Endometrial microvascular endothelial cells (primary cell): ENCODE results near the gene ASXL3. TPM values are rescaled to one million over a fixed set of nuclear protein-coding genes. Genes with fewer than 3 reads are reported as not detected.

Experiments
- in situ Hi-C: cut with HindIII; loops from 2 replicates; pipeline ENCODE4 v1.10.0; 2017; ENCODE audit warnings: low sequenced_read_pairs, low pct_unique_long_range_greater_than_20kb; ENCODE audit errors: inconsistent ontology term
- total RNA-seq: library from RNA; depleted of rRNA; stranded (reverse); fragments of >200 nt; gene quantifications from one replicate; pipeline ENCODE4 v1.2.3, GENCODE V29; 2015; ENCODE audit errors: inconsistent ontology term

Gene ASXL3
- total RNA-seq, 1 donor from 2014 or later, result not detected

DNA sequence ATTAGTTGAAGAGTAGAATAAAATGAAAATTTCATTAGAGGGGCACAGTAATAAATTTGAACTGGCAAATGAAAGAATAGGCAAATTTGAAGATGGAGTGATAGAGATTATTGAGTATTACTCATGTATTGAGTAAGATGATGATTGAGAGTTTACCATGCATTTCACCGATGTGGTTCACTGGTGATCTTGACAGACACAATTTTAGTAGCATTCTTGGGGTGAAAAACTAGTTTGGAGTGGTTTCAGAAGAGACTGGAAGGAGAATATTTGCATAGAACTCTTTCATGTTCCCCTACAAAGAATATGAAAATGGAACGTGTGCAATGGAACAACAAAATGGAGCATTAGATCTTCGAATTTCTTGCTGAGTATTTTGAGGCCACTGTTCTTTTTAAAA lies 121.4 kb downstream of the ASXL3 start:
- in situ Hi-C loops, result no loop called here

DNA sequence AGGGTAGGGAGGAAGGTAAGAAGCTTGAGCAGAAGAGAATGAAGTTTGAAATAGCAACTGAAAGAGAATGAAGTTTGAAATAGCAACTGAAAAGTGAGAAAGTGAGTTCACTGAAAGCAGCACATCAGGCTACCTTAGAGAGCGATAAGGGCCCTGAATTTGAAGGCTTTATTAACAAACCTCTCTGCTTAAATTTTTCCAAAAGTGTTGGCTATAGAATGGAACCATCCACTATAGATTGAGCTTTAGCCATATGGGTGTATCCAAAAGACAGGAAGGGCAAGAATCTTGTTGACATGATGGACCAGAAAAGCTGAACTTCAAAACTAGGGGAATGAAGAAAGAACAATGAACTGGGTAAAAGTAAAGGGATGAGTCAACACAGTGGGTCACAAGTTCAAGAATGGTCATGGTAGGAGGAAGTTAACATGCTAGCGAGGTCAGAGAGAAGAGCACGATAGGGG lies 122.5 kb downstream of the ASXL3 start:
- in situ Hi-C loops, result no loop called here

DNA sequence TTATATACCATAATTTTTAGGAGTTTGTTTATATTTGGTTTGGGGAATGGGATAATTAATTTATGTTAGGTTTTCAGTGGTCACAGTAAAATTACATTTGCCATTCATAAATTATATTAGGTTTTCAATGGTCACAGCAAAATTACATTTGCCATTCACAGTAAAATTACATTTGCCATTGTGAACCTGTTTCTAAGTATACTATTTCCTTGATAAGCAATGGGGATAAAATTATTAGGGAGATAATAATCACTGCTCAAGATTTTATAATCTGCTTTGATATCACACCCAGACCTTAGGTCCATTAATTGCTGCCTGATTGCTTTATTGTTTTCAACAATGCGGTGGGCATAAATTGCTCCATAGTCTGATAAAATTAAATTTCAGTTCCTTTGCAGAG lies 124.6 kb downstream of the ASXL3 start:
- in situ Hi-C loops, result no loop called here

DNA sequence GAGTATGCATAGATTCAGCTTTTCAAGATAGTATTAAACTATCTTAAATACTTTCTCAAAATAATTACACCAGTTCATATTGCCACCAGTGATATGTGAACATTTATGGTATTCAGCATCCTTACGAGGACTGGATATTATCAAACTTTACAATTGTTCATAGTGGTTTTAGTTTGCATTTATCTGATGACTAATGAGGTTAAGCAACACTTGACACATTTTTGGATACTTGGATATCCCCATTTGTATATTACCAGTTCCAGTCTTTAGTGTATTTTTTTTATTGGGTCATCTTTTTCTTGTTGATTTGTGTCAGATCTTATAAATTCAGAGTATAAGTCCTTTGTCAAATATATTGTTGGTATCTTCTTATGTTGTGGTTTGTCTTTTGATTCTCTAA lies 128.4 kb downstream of the ASXL3 start:
- in situ Hi-C loops, result no loop called here

DNA sequence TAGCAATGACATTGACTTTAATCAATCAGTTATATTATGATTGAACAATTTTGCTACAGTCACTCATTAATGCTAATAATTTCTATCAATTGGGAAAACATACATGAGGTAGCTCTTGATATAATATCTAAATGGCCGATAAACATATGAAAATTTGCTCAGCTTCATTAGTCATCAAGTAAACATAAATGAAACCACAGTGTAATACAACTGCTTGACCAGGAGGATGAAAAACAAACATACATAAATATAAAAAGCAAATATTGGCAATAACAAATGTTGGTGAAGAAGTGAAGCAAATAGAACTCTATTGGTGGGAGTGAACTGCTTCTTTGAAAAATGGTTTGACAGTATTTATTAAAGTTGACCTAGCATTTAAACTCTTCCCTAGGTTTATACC lies 130.9 kb downstream of the ASXL3 start:
- in situ Hi-C loops, result no loop called here

DNA sequence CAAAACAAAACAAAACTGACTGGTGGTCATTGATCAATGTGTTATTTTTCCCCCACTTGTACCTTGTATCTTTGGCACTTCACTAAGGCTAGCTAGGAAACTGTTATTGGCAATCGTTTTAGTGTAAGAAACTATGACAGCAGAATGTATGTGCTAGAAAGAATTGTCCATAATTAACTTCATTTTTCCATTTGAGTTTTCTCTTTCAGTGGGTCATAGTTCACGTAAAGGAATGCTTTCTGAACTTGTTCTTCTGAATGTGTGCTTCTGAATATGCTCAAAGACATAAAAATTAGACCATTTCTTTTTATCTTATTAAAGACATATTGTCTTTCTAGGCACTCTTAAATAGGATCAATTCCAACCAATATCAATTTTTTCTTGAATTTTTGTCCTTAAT lies 132.2 kb downstream of the ASXL3 start:
- in situ Hi-C loops, result no loop called here

DNA sequence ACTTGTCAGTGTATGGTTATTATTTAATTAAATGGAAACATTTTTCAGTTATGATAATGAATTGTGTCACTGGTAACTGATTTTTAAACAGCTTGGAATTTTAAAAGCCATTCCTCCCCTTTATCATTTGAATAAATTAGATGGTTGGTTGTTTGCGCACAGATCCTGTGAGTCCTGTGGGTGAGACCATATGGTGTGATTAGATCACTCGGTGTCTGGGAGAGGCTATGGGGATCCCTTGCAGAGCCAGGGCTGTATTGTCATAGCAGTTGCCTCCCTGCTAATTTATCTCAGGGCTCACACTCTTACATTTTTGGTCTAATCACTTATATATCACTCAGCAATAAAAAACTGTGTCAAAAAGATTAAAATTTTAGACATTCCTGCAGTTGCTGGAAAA lies 133.5 kb downstream of the ASXL3 start:
- in situ Hi-C loops, result no loop called here

DNA sequence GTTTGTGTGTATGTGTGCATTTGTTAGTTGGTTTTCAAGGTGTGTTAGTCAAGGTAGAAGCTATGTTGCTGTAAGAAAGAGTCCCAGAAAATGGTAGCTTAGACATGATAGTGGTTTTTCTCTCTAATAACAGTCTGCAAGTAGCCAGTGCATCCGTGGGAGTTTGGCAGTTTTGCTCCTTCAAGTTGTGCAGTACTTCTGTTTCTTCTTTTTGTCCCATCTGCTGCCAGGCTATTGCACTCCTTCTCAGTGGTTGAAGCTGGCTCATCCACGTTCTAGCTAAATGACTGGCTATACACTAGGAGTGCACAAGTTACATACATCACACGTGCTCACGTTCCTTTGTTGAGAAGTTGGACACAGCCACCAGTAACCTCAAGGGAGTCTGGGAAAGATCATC lies 134.7 kb downstream of the ASXL3 start:
- in situ Hi-C loops, result no loop called here

DNA sequence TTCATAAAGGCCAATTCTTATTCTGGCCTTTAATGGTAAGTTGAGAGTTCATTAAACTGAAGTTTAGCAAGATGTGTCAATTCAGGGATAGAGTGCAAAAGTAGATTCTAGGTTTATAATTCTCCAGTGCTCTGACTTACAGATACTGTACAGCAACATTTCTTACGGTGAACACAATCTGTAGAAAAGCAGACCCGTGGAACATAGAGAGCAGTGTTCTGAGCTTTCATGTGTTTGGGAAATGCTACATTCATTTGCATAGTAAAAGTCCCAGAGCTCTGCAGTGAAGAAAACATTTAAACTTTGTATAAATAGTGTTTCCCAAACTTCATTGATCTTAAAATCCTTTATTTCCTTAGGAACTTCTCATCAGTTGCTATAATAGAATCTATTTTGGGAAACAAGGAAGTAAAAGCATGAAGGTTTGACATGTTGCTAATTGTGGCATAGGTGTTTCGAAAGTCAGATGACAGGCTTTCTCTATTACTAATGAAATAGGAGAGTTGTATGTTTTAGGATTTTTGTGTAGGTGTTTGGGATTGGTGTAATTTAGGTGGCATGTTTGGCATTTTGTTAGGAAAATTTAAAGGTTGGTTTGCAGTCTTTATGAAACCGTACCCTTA lies 138.2 kb downstream of the ASXL3 start:
- in situ Hi-C loops, result no loop called here

DNA sequence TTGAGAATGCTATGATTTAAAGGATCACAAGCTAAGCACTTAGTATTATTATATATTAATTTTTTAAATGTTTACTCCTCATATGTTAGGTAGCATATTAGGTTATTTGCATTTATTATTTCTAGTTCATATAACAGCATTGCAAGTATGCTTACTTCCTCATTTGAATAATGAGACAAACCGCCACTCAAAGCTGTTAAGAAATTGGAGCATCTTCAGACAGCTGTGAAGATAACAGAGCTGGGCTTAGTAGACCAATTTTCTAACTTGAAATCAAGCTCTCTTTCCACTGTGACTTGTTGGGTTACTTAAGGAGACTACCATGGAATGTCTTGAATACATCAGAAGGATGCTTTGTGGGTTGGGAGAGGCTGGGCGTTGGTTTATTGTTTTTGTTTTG lies 139.3 kb downstream of the ASXL3 start:
- in situ Hi-C loops, result no loop called here

DNA sequence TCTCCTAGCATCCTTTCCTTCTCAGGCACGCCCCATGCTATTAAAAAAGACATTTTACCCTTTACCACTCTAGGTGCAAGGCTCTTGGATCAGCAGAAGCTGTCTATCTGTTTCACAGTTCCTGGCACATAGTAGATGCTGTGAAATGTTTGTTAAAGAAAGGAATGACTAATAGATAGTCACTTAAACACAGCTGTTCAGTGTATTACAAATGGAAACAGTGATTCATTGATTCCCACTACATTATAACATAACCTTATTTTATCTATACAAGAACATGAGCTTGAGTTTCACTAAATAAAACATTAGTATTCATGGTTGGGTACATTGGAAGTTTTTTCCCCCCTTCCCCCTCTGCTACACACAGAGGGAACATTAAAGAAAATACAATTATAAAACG lies 142.1 kb downstream of the ASXL3 start:
- in situ Hi-C loops, result no loop called here

DNA sequence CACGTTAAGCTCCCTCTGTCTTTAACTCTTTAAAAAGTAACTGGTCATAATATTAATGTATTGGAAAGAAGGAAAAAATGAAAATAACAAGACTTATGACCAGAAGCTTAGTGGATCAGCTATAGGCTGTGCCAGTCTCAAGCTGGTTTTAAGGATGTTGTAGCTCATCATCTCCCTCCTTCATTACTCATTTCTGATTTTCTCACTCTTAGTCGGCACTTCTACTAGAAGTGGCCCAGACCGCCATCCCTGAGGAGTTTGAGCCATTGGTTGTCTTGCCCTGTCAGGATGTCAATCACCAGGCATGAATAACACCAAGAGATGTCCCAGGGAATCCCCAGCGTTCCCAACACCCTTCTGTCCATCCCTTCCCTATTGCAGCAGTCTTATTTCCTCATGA lies 151.5 kb downstream of the ASXL3 start:
- in situ Hi-C loops, result no loop called here

DNA sequence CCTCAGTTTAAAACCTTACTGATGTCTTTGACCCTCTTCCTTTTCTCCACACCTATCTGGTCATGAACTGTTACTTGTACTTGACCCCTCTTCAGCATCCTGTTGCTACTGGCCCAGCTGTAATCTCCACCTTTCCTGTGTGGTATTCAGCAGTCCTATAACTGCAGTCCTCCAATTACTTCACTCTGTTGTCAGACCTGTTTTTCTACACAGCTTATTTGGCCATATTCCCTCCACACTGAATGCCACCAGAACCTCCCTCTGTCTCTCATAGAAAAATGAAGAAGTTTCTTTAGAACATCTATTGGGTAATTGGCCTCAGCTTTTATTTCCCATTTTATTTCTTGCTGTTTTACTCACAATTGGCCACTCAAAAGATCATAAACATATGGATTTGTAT lies 155.4 kb downstream of the ASXL3 start:
- in situ Hi-C loops, result no loop called here

DNA sequence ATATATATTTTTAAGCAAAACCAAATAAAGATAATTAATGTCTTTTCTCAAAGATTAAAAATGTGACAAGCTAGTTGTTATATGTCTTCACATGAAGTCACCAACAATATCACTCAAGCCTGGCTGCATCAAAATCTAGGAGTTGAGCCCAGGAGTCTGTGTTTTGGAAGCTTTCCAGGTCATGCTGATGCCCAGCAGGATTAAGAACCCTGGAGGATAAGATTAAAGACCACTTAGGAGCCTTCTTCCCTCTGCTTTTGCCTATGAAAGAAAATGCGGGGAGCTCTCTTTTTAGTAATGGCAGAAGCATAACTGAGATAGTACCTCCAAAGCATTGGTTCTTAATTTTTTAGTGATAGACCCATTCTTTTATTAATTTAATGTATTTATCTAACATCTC lies 157.4 kb downstream of the ASXL3 start:
- in situ Hi-C loops, result no loop called here

DNA sequence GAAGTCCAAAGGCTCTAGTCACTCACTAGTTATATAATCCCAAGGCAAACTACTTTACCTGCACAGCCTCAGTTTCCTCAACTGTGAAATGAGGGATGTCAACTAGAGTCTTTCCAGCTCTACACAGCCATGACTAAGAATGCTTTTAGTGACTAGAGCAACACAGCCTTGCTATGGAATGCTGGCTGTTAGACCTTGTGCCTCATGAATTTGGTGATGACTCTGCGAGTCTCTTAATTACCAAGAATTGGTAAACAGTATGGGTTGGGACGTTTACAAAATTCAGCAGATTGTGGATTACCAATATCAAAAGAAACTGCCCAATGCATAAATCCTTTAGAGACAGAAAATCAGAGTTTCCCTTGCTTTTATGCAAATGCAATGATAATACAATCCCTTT lies 163.7 kb downstream of the ASXL3 start:
- in situ Hi-C loops, result no loop called here

DNA sequence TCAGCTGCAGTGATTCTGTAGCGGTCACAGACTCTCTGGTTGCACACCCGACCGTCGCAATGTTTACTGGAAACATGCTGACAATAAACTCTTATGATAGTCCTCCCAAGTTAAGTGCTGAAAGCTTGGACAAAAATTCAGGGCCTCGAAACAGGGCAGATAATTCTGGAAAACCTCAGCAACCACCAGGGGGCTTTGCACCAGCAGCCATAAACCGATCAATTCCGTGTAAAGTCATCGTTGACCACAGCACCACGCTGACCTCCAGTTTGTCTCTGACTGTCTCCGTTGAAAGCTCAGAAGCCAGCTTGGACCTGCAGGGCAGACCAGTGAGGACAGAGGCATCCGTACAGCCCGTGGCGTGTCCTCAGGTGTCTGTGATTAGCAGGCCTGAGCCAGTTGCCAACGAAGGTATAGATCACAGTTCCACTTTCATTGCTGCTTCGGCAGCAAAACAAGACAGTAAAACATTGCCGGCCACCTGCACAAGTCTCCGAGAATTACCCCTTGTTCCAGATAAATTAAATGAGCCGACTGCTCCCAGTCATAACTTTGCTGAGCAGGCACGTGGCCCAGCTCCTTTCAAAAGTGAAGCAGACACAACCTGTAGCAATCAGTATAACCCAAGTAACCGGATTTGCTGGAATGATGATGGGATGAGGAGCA lies 166.1 kb downstream of the ASXL3 start:
- in situ Hi-C loops, result no loop called here

DNA sequence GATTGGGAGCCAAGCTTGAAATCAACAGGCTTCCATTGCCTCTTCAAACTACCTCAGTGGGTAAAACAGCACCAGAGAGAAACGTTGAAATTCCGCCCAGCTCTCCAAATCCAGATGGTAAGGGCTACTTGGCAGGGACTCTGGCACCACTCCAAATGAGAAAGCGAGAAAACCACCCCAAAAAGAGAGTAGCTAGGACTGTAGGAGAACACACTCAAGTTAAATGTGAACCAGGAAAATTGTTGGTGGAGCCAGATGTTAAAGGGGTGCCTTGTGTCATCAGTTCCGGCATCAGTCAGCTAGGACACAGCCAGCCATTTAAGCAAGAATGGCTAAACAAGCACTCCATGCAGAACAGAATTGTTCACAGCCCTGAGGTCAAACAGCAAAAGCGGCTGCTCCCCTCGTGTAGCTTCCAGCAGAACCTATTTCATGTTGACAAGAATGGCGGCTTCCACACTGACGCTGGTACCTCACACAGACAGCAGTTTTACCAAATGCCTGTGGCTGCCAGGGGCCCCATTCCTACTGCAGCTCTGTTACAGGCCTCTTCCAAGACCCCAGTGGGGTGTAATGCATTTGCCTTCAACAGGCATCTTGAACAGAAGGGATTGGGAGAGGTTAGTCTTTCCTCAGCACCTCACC lies 167.3 kb downstream of the ASXL3 start:
- in situ Hi-C loops, result no loop called here

DNA sequence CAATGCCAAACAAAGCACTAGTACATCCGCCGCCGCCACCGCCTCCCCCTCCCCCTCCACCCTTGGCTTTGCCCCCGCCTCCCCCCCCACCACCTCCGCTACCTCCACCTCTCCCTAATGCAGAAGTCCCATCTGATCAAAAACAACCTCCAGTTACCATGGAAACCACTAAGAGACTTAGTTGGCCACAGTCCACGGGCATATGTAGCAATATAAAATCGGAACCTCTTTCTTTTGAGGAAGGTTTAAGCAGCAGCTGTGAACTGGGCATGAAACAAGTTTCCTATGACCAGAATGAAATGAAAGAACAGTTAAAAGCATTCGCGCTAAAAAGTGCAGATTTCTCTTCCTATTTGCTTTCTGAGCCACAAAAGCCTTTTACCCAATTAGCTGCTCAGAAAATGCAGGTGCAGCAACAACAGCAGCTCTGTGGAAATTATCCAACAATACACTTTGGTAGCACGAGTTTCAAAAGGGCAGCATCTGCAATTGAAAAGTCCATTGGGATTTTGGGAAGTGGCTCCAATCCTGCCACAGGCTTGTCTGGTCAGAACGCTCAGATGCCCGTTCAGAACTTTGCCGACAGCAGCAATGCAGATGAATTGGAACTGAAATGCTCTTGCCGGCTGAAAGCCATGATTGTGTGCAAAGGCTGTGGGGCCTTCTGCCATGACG lies 168.0 kb downstream of the ASXL3 start:
- in situ Hi-C loops, result no loop called here

DNA sequence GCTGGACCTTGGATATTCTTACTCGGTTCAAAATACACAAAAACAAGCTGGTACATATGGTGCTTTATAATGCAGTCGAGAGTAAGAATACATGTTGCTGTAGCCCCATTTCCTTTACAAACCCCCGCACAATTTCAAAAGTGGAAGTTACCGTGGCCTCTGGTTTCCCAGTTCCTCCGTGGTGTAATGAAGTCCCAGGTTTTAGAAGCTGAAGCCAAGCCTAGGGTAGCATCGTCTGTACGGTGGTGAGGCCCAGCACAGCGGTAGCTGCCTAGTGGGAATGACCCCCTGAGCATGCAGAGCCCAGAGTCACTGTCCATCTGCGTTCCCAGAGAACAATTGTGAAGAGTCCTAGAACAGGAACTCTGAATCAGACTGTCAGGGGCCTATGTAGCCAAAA lies 171.8 kb downstream of the ASXL3 start:
- in situ Hi-C loops, result no loop called here

DNA sequence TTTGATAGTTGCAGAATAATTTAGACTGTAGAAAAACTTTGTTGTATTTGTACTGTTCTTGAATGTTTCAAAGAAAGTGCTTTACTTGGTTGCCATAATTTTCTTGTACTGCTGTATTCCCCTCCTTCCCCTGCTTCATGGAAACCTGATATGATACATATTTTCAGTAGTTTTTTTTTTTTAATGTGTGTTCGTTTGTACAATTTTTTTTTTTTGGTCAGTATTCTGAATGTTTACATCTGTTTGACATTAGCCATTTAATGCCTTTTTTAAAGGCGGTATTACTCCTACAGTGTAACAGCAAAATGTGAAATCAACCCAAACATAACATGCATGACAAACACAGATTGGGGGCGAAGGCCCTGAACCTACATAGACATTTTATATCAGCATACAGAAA lies 172.3 kb downstream of the ASXL3 start:
- in situ Hi-C loops, result no loop called here
